Natural killer cell (primary cell): ENCODE data around the gene KCTD16. TPM values are rescaled to one million over a fixed set of nuclear protein-coding genes. Genes with fewer than 3 reads are reported as not detected.

Experiments used
- ATAC-seq, 3 donors: fragments of 150-1000 bp in 2 of 3; fragments of 200-7000 bp in 1 of 3; cut with Tn5 transposase; 1 replicate in 1 of 3; 2 replicates in 2 of 3; pipeline ENCODE4 v1.10.0; 2021; ENCODE audit warnings: mild to moderate bottlenecking in 2 of 3, moderate library complexity in 2 of 3
- DNase-seq, 2 donors: peaks; one replicate each; pipeline versions ENCODE4 v3.0.0 to v3.0.0-alpha.2; 2013 to 2021; ENCODE audit warnings: mixed read lengths in 1 of 2
- H3K27ac ChIP-seq: one replicate; pipeline ENCODE4 v1.5.1; 2013; ENCODE audit warnings: mild to moderate bottlenecking, low read length
- H3K27me3 ChIP-seq: one replicate; pipeline ENCODE4 v1.6.1; 2013; ENCODE audit warnings: low read length; ENCODE audit not compliant: control insufficient read depth, insufficient read depth
- H3K36me3 ChIP-seq: one replicate; pipeline ENCODE4 v1.6.1; 2013; ENCODE audit warnings: low read length; ENCODE audit not compliant: control insufficient read depth, insufficient read depth
- H3K4me1 ChIP-seq: one replicate; pipeline ENCODE4 v1.6.1; 2013; ENCODE audit warnings: low read length; ENCODE audit not compliant: control insufficient read depth, insufficient read depth
- H3K4me3 ChIP-seq: one replicate; pipeline ENCODE4 v1.5.1; 2013; ENCODE audit warnings: low read length
- H3K9me3 ChIP-seq: one replicate; pipeline ENCODE4 v1.6.1; 2013; ENCODE audit warnings: low read length; ENCODE audit not compliant: control insufficient read depth, insufficient read depth
- H3K27ac Mint-ChIP-seq, 2 donors: one replicate each; pipeline ENCODE4 v1.8.0; 2022; ENCODE audit warnings: mild to moderate bottlenecking in 2 of 2, mixed read lengths in 2 of 2, moderate library complexity in 1 of 2
- H3K27me3 Mint-ChIP-seq, 2 donors: one replicate each; pipeline ENCODE4 v1.8.0; 2022; ENCODE audit warnings: low read depth in 2 of 2, mixed read lengths in 2 of 2
- H3K36me3 Mint-ChIP-seq: one replicate; pipeline ENCODE4 v1.8.0; 2022; ENCODE audit warnings: mixed read lengths
- H3K4me1 Mint-ChIP-seq, 2 donors: one replicate each; pipeline ENCODE4 v1.8.0; 2022; ENCODE audit warnings: mixed read lengths in 2 of 2
- H3K4me3 Mint-ChIP-seq: one replicate; pipeline ENCODE4 v1.8.0; 2022; ENCODE audit warnings: mild to moderate bottlenecking, moderate library complexity, mixed read lengths
- H3K9me3 Mint-ChIP-seq, 2 donors: one replicate each; pipeline ENCODE4 v1.8.0; 2022; ENCODE audit warnings: mixed read lengths in 2 of 2
- WGBS: methylation state at CpG from one replicate; pipeline ENCODE4 v1.1.7; 2013; ENCODE audit warnings: missing lambda C conversion rate; ENCODE audit not compliant: insufficient coverage; 5-methylcytosine and 5-hydroxymethylcytosine counted together
- intact Hi-C: fragments of 100-400 bp; cut with micrococcal nuclease; formaldehyde crosslinking; loops from one replicate; pipeline ENCODE4 v1.14.2; 2022
- total RNA-seq, 4 donors: library from RNA; stranded (reverse); fragments of 120-200 nt in 1 of 4; gene quantifications; one replicate each; pipeline versions ENCODE4 v1.2.3 to v1.2.4, GENCODE V29; 2013 to 2022
- TF ChIP-seq, protein P1 (sequence below): fragments of 200-600 bp; IDR thresholded peaks from one replicate; pipeline ENCODE4 v1.8.0; 2022; ENCODE audit warnings: antibody characterized with exemption

The KCTD16 gene
- total RNA-seq, 3 donors from 2014 or later (not counting 1 experiment from before 2014, with no cell fraction given): 0.16 TPM; not detected in 2

DNA sequence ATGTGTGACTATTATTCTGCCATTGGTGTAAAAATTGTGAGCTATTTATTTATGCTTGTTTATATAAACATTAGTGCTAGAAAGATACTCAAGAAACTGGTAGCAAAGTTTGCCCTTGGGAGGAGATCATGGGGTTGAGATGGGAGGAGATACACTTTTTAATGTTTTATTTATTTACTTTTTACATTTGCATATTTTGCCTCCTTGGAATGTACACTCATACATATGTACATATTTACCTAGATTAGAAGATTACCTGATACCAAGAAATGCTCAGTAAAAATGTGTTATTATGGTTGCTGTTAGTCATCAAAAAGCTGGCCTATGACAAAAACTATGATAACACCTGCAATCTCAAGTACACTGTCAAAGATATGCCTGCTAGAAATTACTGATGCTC lies 195.2 kb downstream of the KCTD16 start:
- no peak overlapping the region for H3K27ac ChIP-seq
- no peak for DNase-seq
- intact Hi-C loops: no loop called here

DNA sequence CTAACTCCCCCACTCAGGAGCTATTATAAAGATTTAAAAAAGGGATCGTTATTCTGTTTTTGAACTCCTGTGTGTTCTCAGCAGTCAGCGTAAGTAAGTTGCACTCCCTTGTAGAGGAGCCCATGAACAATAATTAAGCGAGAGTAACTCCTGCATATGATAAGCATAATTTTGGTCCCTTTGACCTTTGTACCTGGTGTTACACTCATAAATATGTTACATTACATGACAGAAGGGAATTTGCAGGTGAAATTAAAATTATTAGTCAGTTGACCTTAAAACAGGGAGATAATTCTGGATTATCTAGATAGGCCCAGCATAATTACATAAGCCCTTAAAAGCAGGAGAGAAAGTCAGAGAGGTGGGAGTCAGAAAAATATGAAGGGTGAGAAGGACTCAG lies 197.3 kb downstream of the KCTD16 start:
- Histone ChIP-seq H3K9me3 (no peaks in the 10 kb centered on the region), H3K4me1 (no peaks in the 10 kb centered on the region), H3K27ac (no peak overlapping the region), H3K27me3 (no peaks in the 10 kb centered on the region), H3K4me3 (no peak overlapping the region), H3K36me3 (no peaks in the 10 kb centered on the region)
- Mint-ChIP-seq H3K27me3 (no peaks in the 10 kb centered on the region), H3K4me3 (no peak overlapping the region), H3K9me3 (peaks cover 0 to 9% of the 10 kb centered on the region in 2 donors), H3K27ac (no peak overlapping the region), H3K36me3 (no peaks in the 10 kb centered on the region), H3K4me1 (peaks cover 0 to 4% of the 10 kb centered on the region in 2 donors)
- DNase-seq (no peak), ATAC-seq (no peak)
- TF ChIP-seq, protein P1, sequence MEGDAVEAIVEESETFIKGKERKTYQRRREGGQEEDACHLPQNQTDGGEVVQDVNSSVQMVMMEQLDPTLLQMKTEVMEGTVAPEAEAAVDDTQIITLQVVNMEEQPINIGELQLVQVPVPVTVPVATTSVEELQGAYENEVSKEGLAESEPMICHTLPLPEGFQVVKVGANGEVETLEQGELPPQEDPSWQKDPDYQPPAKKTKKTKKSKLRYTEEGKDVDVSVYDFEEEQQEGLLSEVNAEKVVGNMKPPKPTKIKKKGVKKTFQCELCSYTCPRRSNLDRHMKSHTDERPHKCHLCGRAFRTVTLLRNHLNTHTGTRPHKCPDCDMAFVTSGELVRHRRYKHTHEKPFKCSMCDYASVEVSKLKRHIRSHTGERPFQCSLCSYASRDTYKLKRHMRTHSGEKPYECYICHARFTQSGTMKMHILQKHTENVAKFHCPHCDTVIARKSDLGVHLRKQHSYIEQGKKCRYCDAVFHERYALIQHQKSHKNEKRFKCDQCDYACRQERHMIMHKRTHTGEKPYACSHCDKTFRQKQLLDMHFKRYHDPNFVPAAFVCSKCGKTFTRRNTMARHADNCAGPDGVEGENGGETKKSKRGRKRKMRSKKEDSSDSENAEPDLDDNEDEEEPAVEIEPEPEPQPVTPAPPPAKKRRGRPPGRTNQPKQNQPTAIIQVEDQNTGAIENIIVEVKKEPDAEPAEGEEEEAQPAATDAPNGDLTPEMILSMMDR: no peak
- 67% methylated on average over 3 of the region's 3 CpGs for WGBS
- intact Hi-C loops: no loop called here

More for the DNA sequence above, 195.2 kb downstream of the KCTD16 start:
- H3K36me3 ChIP-seq: no peaks in the 10 kb centered on the region
- no peaks in the 10 kb centered on the region for H3K27me3 Mint-ChIP-seq
- no peaks in the 10 kb centered on the region for H3K36me3 Mint-ChIP-seq
- H3K9me3 ChIP-seq: no peaks in the 10 kb centered on the region
- no peak overlapping the region for H3K27ac Mint-ChIP-seq
- TF ChIP-seq, protein P1: no peak
- H3K4me1 Mint-ChIP-seq: peaks cover 0 to 4% of the 10 kb centered on the region in 2 donors
- H3K4me3 Mint-ChIP-seq: no peak overlapping the region
- H3K4me1 ChIP-seq: no peaks in the 10 kb centered on the region
- peaks cover 0 to 9% of the 10 kb centered on the region in 2 donors for H3K9me3 Mint-ChIP-seq
- no peak overlapping the region for H3K4me3 ChIP-seq
- no peak for ATAC-seq
- no peaks in the 10 kb centered on the region for H3K27me3 ChIP-seq

DNA sequence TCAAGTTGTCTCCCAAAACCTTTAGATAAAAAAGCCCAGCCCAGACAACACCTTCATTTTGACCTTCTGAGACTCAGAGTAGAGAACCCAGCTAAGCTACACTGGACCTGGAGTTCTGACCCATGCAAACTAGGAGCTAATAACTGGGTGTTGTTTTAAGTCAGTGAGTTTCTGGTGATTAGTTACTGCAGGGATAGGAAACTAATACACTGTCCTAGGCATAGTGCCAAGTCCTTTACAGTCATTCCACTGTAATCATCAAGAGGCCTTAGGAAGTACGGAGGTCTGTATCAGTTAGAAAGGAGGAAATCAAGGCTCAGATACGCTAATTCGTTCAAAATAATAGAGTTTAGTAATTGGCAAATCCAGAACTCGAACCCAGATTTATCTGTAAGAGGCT lies 197.9 kb downstream of the KCTD16 start:
- H3K4me1 Mint-ChIP-seq: peaks cover 0 to 4% of the 10 kb centered on the region in 2 donors
- TF ChIP-seq, protein P1: no peak
- H3K36me3 Mint-ChIP-seq: no peaks in the 10 kb centered on the region
- no peak for ATAC-seq
- Histone ChIP-seq H3K9me3 (no peaks in the 10 kb centered on the region), H3K4me3 (no peak overlapping the region), H3K27ac (no peak overlapping the region), H3K4me1 (no peaks in the 10 kb centered on the region), H3K27me3 (no peaks in the 10 kb centered on the region), H3K36me3 (no peaks in the 10 kb centered on the region)
- peaks cover 0 to 9% of the 10 kb centered on the region in 2 donors for H3K9me3 Mint-ChIP-seq
- H3K27ac Mint-ChIP-seq: no peak overlapping the region
- intact Hi-C loops: no loop called here
- H3K4me3 Mint-ChIP-seq: no peak overlapping the region
- no peak for DNase-seq
- 79% methylated on average over 4 of the region's 4 CpGs for WGBS
- no peaks in the 10 kb centered on the region for H3K27me3 Mint-ChIP-seq

DNA sequence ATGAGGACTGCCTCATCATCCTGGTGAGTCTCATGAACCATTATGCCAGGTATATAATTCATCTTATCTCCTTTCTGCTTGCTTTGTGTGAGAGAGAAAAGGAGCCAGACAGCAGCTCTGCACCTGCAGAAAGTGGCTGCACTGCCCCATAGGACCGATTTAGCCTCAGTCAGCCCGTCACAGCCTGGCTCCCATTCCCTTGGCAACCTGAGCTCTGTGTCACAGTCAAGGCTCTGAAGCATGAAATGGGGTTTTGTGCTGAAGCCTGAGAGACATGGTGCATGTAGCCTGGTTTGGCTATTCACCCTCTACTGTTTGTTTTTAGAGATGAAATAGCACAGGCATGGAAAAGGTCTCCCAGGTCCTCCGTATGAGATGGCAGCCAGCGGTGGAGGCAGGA lies 198.3 kb downstream of the KCTD16 start:
- H3K27me3 Mint-ChIP-seq: no peaks in the 10 kb centered on the region
- peaks cover 0 to 4% of the 10 kb centered on the region in 2 donors for H3K4me1 Mint-ChIP-seq
- DNase-seq: no peak
- H3K36me3 ChIP-seq: no peaks in the 10 kb centered on the region
- no peak overlapping the region for H3K27ac Mint-ChIP-seq
- no peaks in the 10 kb centered on the region for H3K4me1 ChIP-seq
- H3K4me3 ChIP-seq: no peak overlapping the region
- intact Hi-C loops: no loop called here
- ATAC-seq: no peak
- H3K27me3 ChIP-seq: no peaks in the 10 kb centered on the region
- 82% methylated on average over 4 of the region's 4 CpGs for WGBS
- no peak overlapping the region for H3K27ac ChIP-seq
- TF ChIP-seq, protein P1: no peak
- H3K4me3 Mint-ChIP-seq: no peak overlapping the region
- H3K9me3 Mint-ChIP-seq: peaks cover 0 to 7% of the 10 kb centered on the region in 2 donors
- H3K36me3 Mint-ChIP-seq: no peaks in the 10 kb centered on the region
- H3K9me3 ChIP-seq: no peaks in the 10 kb centered on the region
